Lower leg skin (tissue), 4 donors: Measurements from ENCODE around the gene PCGF5. TPM values are rescaled to one million over a fixed set of nuclear protein-coding genes. Genes with fewer than 3 reads are reported as not detected.
"Not testable (repeated sequence)": the region's sequence is repeated elsewhere in the genome, so short reads cannot be mapped to it uniquely, and the experiment has no call there.

Experiments
- DNase-seq, 2 donors: peaks; one replicate each; pipeline ENCODE4 v3.0.0-alpha.2; 2019; ENCODE audit warnings: low spot score in 2 of 2
- H3K4me3 ChIP-seq: fragments of 200-600 bp; sonication (generic); 2 replicates; pipeline ENCODE4 v1.5.1; 2017; ENCODE audit warnings: mild to moderate bottlenecking, low read depth; ENCODE audit not compliant: poor library complexity, severe bottlenecking
- CTCF ChIP-seq, 3 donors: fragments of 450-650 bp; IDR thresholded peaks; one replicate each; pipeline ENCODE4 v1.5.1; 2016; ENCODE audit warnings: antibody characterized with exemption in 3 of 3, mild to moderate bottlenecking in 3 of 3, moderate library complexity in 2 of 3
- POLR2A ChIP-seq, 2 donors: fragments of 450-650 bp; IDR thresholded peaks; one replicate each; pipeline ENCODE4 v1.6.1; 2016 to 2017; ENCODE audit warnings: antibody characterized with exemption in 2 of 2, mild to moderate bottlenecking in 1 of 2, moderate library complexity in 1 of 2
- WGBS, 2 donors: methylation state at CpG; one replicate each; pipeline ENCODE4 v1.1.5; 2018; 5-methylcytosine and 5-hydroxymethylcytosine counted together
- intact Hi-C: fragments of 100-400 bp; cut with DNase I; formaldehyde crosslinking; loops from one replicate; pipeline ENCODE4 v1.15.0; 2023; ENCODE audit warnings: low total_unique reads
- total RNA-seq, 4 donors: library from RNA; depleted of rRNA; stranded (reverse); fragments of >200 nt; gene quantifications; one replicate each; pipeline ENCODE4 v1.1.0, GENCODE V29; 2016

Gene PCGF5
- total RNA-seq, 4 donors from 2014 or later, result 16.4 to 43.4 (median 28.3) TPM

- TF ChIP-seq POLR2A (IDR thresholded peaks at IDR 0.05), result no peak
- TF ChIP-seq CTCF (IDR thresholded peaks at IDR 0.05), result no peak
- no peak for DNase-seq
- 74 to 86% methylated on average over 2 of the region's 2 CpGs for WGBS, 2 donors
- H3K4me3 ChIP-seq, result no peak overlapping the region
- intact Hi-C loops, result no loop called here
Observed at GRCh38 chr10:91316486-91316885, 96.0 kb downstream of the PCGF5 start.

- no peak overlapping the region for H3K4me3 ChIP-seq
- intact Hi-C loops, result no loop called here
- DNase-seq, result no peak
- no peak for TF ChIP-seq POLR2A (IDR thresholded peaks at IDR 0.05)
Observed at GRCh38 chr10:91317541-91317940, 97.1 kb downstream of the PCGF5 start.

GRCh38 chr10:91319336-91319735 lies 98.9 kb downstream of the PCGF5 start:
- DNase-seq, result no peak
- intact Hi-C loops, result no loop called here
- 76 to 82% methylated on average over 4 of the region's 4 CpGs for whole genome bisulfite sequencing, 2 donors
- no peak overlapping the region for H3K4me3 ChIP-seq
- TF ChIP-seq CTCF (IDR thresholded peaks at IDR 0.05), result no peak
- TF ChIP-seq POLR2A (IDR thresholded peaks at IDR 0.05), result no peak

- intact Hi-C loops, result not testable (repeated sequence)
- 94 to 96% methylated on average over 18 to 38 of the region's 44 CpGs for WGBS, 2 donors
Observed at GRCh38 chr10:91323293-91323905, 102.9 kb downstream of the PCGF5 start.

GRCh38 chr10:91328320-91328984 lies 108.0 kb downstream of the PCGF5 start:
- no peak overlapping the region for H3K4me3 ChIP-seq
- TF ChIP-seq POLR2A (IDR thresholded peaks at IDR 0.05) (no peak), CTCF (IDR thresholded peaks at IDR 0.05) (no peak)
- intact Hi-C loops, result no loop called here
- no peak for DNase-seq
- 88 to 90% methylated on average over 4 of the region's 4 CpGs for WGBS, 2 donors

More at GRCh38 chr10:91323293-91323905, 102.9 kb downstream of the PCGF5 start:
- not testable (repeated sequence) for DNase-seq, H3K4me3 ChIP-seq

Other genes starting within 250 kb of the PCGF5 start
- gene HECTD2, start 189.7 kb downstream of the PCGF5 start, total RNA-seq, result 1 to 10 TPM; 4.2 to 7.1 (median 6.2) TPM